Measurements from ENCODE around the gene MAPRE2.

MAPRE2 gene

GRCh38 chr18:35040988-35041814 lies at the start of gene MAPRE2:
MAPRE2 (plus strand) TSS chr18:35041413; CDS start chr18:35041540, 127 bp downstream.
- peak; percentile 94 for DNase-seq

DNA sequence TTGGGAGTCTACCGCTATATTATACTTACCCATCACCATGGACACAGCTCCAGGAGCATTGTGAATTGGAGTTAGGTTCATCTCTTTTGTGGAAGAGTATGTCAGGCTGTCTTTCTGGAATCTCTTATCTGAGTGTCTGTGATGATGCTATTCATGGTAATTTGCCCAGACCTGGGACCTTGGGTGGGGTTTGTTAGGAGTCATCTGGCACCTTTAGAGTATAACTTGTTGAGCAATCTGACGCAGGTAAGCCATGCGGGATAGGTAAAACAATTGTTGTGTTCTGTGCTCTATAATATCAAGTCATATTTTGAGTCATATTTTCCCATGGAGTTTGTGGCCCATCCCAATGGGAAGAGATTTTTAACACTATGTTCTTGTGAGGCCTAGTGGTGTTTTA lies 49.7 kb upstream of the MAPRE2 start:
- DNase-seq, result no peak

- no peak for DNase-seq
Observed at GRCh38 chr18:34993289-34993688, 47.9 kb upstream of the MAPRE2 start.

GRCh38 chr18:34995746-34996145 lies 45.5 kb upstream of the MAPRE2 start:
- DNase-seq, result no peak

DNA sequence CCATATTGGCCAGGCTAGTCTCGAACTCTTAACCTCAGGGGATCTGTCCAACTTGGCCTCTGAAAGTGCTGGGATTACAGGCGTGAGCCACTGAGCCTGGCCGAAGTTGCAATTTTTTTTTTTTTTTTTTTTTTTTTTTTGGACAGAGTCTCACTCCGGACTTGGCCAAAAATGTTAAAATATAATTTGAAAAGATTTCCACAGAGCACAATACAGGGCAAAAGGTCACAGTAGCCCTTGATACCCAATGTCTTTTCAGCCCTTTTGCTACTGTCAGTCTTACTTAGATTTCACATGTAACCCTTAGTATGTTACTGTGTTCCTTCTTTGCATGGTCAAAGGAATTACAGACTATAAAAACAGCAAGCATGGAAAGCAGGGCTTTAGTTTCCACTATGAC lies 42.6 kb upstream of the MAPRE2 start:
- no peak for DNase-seq

GRCh38 chr18:34999756-35000289 lies 41.4 kb upstream of the MAPRE2 start:
- peak; percentile 75 for DNase-seq

GRCh38 chr18:35000457-35000856 lies 40.8 kb upstream of the MAPRE2 start:
- DNase-seq, result no peak

DNA sequence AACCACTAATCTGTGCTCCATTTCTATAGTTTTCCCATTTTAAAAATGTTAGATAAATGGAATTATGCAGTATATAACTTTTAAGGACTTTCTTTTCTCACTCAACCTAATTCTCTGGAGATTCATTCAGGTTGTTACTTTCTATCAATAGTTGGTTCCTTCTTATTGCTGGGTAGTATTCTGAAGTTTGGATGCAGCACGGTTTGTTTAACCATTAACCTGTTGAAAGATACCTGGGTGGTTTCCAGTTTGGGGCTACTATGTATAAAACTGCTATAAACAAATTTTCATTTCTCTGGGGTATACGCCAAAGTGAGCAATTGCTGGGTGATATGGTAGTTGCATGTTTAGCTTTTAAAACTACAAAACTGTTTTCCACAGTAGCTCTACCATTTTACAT lies 39.1 kb upstream of the MAPRE2 start:
- DNase-seq, result no peak

GRCh38 chr18:35005963-35006577 lies 35.1 kb upstream of the MAPRE2 start:
- DNase-seq, result peak; percentile 74

DNA sequence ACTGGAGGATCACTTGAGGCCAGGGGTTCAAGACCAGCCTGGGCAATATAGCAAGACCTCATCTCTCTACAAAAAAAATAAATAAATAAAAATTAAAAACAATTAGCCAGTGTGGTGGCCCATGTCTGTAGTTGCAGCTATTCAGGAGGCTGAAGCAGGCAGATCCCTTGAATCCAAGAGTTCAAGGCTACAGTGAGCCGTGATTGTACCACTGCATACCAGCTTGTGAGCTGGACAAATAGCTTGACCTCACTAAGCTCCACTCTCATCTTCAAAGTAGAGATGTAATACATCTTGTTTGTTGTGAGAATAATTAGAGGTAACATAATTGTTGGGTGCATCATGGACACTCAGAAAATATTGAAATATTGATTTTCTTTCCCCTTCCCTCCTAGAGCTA lies 31.1 kb upstream of the MAPRE2 start:
- DNase-seq, result no peak

DNA sequence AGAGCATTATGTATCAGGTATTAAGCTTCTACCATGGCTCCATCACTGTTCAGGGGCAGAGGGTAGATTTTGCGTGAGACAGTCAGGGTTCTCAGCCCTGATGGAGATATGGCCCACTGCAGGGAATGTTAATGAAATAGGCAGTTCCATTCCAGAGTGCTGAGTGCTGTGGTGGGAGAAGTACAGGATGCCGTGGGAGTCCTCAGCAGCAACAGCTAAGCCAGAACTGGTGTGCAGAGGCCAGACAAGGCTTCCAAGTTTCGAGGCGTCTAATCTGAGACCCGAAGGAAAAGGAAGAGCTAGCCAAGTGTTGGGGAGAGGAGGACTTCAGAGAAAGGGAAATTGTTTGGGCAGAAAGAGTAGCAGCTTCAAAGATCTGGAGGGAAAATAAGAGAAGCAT lies 30.2 kb upstream of the MAPRE2 start:
- DNase-seq, result no peak

GRCh38 chr18:35019933-35020332 lies 21.3 kb upstream of the MAPRE2 start:
- DNase-seq, result no peak

GRCh38 chr18:35022426-35023001 lies 18.7 kb upstream of the MAPRE2 start:
- DNase-seq, result no peak

- no peak for DNase-seq
Observed at GRCh38 chr18:35024196-35024595, 17.0 kb upstream of the MAPRE2 start.

GRCh38 chr18:35024965-35025364 lies 16.2 kb upstream of the MAPRE2 start:
- peak; percentile 81 for DNase-seq

DNA sequence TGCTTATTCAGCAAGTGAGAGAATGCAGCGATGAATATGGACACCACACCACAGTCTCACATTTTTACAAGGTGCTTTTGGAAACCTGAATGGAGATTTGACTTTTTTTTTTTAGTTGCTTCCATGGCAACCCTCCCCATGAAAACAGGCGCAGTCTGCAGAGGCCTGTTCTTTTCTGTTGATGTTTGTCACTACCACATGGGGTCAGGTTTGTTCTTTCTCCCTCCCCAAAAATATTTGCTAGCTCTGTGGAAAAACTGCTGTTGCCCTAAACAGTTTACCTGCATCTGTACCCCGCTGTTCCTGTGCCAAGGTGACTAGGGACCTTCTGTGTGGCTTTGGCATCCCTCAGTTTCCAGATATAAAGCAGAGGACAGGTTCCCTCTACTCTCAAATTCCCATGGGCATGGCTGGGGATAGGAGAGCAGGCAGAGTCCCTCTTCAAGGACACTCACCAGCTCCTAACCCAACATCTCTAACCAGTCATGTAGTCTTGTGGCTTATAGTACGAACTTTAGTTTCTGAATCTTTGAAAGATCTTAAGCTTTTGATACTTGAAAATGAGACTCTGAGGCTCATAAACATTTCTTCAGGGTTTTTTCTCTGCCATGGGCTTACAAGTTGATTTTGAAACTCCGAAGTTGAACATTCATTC lies 14.7 kb upstream of the MAPRE2 start:
- peak; percentile 49 for DNase-seq

DNA sequence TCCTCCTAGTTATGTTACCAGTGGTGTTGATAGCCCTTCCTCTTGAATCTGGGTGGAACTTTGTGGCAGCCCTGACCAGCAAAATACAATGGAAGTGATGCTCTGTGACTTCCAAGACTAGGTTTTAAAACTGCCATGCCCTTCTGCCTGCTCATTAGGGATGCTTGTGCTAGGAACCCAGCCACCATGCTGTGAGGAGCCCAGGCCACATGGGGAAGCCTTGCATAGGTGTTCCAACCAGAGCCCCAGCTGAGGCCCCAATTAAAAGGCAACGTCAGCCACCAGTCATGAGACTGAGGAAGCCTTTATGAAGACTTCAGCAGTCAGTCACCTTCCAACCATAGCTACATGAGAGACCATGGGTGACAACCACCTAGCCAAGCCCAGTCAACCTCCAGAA lies 14.0 kb upstream of the MAPRE2 start:
- DNase-seq, result no peak

GRCh38 chr18:35028536-35028935 lies 12.7 kb upstream of the MAPRE2 start:
- no peak for DNase-seq

DNA sequence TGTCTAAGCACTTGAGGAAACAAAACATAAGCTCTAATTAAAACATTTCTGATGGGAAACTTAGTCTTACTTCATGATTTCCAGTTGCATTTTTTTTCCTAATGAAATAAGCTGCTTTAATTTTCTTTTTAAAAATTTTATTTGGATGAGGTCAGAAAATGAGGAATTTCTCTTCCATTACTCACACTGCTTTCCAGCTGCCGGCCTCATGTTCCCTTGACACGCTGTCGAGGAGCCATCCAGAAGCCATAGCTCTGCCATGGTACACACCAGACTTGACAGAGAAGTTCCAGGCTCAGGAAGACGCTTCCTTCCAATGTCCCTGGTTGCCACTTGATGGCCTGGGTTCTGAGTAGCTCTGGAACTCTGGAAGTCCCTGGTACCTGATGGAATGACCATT lies 12.1 kb upstream of the MAPRE2 start:
- DNase-seq, result no peak

DNA sequence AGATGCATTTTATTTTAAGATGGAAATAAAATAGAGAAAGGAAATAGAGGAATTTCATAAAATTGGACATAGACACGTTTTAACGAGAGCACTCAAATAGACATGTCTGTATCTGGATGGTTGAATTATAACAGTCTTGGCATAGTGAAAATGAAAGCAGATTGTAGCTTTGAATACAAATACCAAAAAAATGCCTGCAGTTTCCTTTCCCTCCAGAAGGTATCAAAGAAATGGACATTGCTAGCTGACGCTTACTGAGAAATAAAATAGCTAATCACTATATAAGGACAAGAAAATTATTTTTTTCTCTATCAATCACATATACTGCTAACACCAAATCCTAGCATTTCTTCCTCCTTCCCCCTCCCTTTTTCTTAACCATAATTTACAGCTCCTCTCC lies 11.4 kb upstream of the MAPRE2 start:
- no peak for DNase-seq

GRCh38 chr18:35030277-35030989 lies 10.8 kb upstream of the MAPRE2 start:
- DNase-seq, result no peak

GRCh38 chr18:35032113-35032512 lies 9.1 kb upstream of the MAPRE2 start:
- no peak for DNase-seq

- no peak for DNase-seq
Observed at GRCh38 chr18:35038029-35038428, 3.2 kb upstream of the MAPRE2 start.

Data from DMS79 treated with DMSO at 0.1 percent for 48 hours (cell line).